HepG2 (cell line): ENCODE data around the gene PTPRN. TPM values are rescaled to one million over a fixed set of nuclear protein-coding genes. Genes with fewer than 3 reads are reported as not detected.

Source experiments
- ADNP ChIP-seq: sonication (generic); formaldehyde crosslinking; IDR thresholded peaks from 2 replicates; pipeline ENCODE4 v1.4.0; 2020; ENCODE audit warnings: missing genetic modification reagents
- ARNTL ChIP-seq: sonication (generic); formaldehyde crosslinking; IDR thresholded peaks from 2 replicates; pipeline ENCODE4 v1.4.0; 2020; ENCODE audit warnings: mild to moderate bottlenecking, missing genetic modification reagents
- ATF7-NPFF ChIP-seq: sonication (generic); formaldehyde crosslinking; IDR thresholded peaks from 2 replicates; pipeline ENCODE4 v1.8.1; 2023; ENCODE audit warnings: mild to moderate bottlenecking, low read depth, missing genetic modification reagents, moderate library complexity
- BCL6 ChIP-seq: IDR thresholded peaks from 2 replicates; pipeline ENCODE4 v1.6.1; 2016; ENCODE audit warnings: missing genetic modification reagents, missing compliant biosample characterization
- FOXA3 ChIP-seq: IDR thresholded peaks from 2 replicates; pipeline ENCODE4 v1.6.1; 2016; ENCODE audit warnings: missing genetic modification reagents, missing compliant biosample characterization
- JUNB ChIP-seq: sonication (generic); formaldehyde crosslinking; IDR thresholded peaks from 2 replicates; pipeline ENCODE4 v1.8.0; 2022; ENCODE audit warnings: missing genetic modification reagents, mild to moderate bottlenecking, borderline replicate concordance
- NR2F1 ChIP-seq, 2 experiments: fragments of 450-650 bp in 1 of 2; formaldehyde crosslinking in 1 of 2; IDR thresholded peaks; 2 replicates each; pipeline versions ENCODE4 v1.5.0 to v1.6.1; 2016 to 2020; ENCODE audit warnings: mild to moderate bottlenecking in 1 of 2, missing compliant biosample characterization in 1 of 2, missing genetic modification reagents in 1 of 2, moderate library complexity in 1 of 2
- REL ChIP-seq: sonication (generic); formaldehyde crosslinking; conservative IDR thresholded peaks from 2 replicates; pipeline ENCODE4 v1.8.0; 2022; ENCODE audit warnings: mild to moderate bottlenecking, missing genetic modification reagents, moderate library complexity
- RFX3 ChIP-seq: IDR thresholded peaks from 2 replicates; pipeline ENCODE4 v1.6.1; 2016; ENCODE audit warnings: missing biosample characterization, missing genetic modification reagents
- RXRA ChIP-seq: sonication (generic); formaldehyde crosslinking; IDR thresholded peaks from 2 replicates; pipeline ENCODE4 v1.5.1; 2020; ENCODE audit warnings: missing genetic modification reagents
- SP2 ChIP-seq: sonication (generic); formaldehyde crosslinking; IDR thresholded peaks from 2 replicates; pipeline ENCODE4 v1.5.1; 2020; ENCODE audit warnings: mild to moderate bottlenecking, missing genetic modification reagents
- SPEN ChIP-seq: sonication (generic); formaldehyde crosslinking; IDR thresholded peaks from 2 replicates; pipeline ENCODE4 v1.5.1; 2020; ENCODE audit warnings: low read depth, mild to moderate bottlenecking, missing genetic modification reagents
- SRSF9 ChIP-seq: fragments of 200-400 bp; formaldehyde crosslinking; IDR thresholded peaks from 2 replicates; pipeline ENCODE4 v1.6.1; 2018; ENCODE audit warnings: borderline replicate concordance, mild to moderate bottlenecking, low read depth, low read length; ENCODE audit not compliant: insufficient read depth, poor library complexity, severe bottlenecking
- U2AF1 ChIP-seq: fragments of 200-400 bp; formaldehyde crosslinking; optimal IDR thresholded peaks from 2 replicates; pipeline ENCODE3; 2017; ENCODE audit warnings: mild to moderate bottlenecking, low read depth, low read length
- ZC3H4 ChIP-seq: sonication (generic); formaldehyde crosslinking; IDR thresholded peaks from 2 replicates; pipeline ENCODE4 v1.4.0; 2020; ENCODE audit warnings: missing genetic modification reagents, borderline replicate concordance
- ZNF24 ChIP-seq: fragments of 450-650 bp; IDR thresholded peaks from 2 replicates; pipeline ENCODE4 v1.6.1; 2017; ENCODE audit warnings: antibody characterized with exemption, mild to moderate bottlenecking
- ZNF563 ChIP-seq: sonication (generic); formaldehyde crosslinking; IDR thresholded peaks from 2 replicates; pipeline ENCODE4 v1.8.0; 2022; ENCODE audit warnings: mild to moderate bottlenecking, moderate library complexity, missing genetic modification reagents
- ZNF615 ChIP-seq: sonication (generic); formaldehyde crosslinking; IDR thresholded peaks from 2 replicates; pipeline ENCODE4 v1.5.0; 2020; ENCODE audit warnings: mild to moderate bottlenecking, missing genetic modification reagents, borderline replicate concordance
- ZNF720 ChIP-seq: sonication (generic); formaldehyde crosslinking; IDR thresholded peaks from 2 replicates; pipeline ENCODE4 v1.4.0; 2020; ENCODE audit warnings: missing genetic modification reagents
- ZNF781 ChIP-seq: sonication (generic); formaldehyde crosslinking; IDR thresholded peaks from 2 replicates; pipeline ENCODE4 v1.5.1; 2020; ENCODE audit warnings: borderline replicate concordance, mild to moderate bottlenecking, missing genetic modification reagents; ENCODE audit errors: not compliant biosample characterization
- polyA plus RNA-seq, 8 experiments: library from polyadenylated mRNA; depleted of rRNA in 3 of 8; stranded (reverse) in 7 of 8; unstranded in 1 of 8; fragments of >200 nt; fragmentation: Illumina TruSeq in 4 of 8; extraction: Trizol in 4 of 8; gene quantifications; 2 replicates each; pipeline versions ENCODE4 v1.2.1 to v1.2.3, GENCODE V29; 2011 to 2016; ENCODE audit warnings: low read depth in 4 of 8, missing spikeins in 1 of 8, mixed read lengths in 1 of 8; ENCODE audit not compliant: insufficient read depth in 1 of 8
- total RNA-seq, 5 experiments: library from RNA; depleted of rRNA; stranded (reverse); fragments of >200 nt; fragmentation: Illumina TruSeq; extraction: Trizol; gene quantifications; 2 replicates each; pipeline ENCODE4 v1.2.3, GENCODE V29; 2016; ENCODE audit warnings: low read depth in 1 of 5
- TF ChIP-seq, protein P1 (sequence below): sonication (generic); formaldehyde crosslinking; IDR thresholded peaks from 2 replicates; pipeline ENCODE4 v1.5.0; 2020; ENCODE audit warnings: mild to moderate bottlenecking, missing genetic modification reagents, borderline replicate concordance
- TF ChIP-seq, protein P2 (sequence below): sonication (generic); formaldehyde crosslinking; conservative IDR thresholded peaks from 2 replicates; pipeline ENCODE4 v1.4.0; 2020; ENCODE audit warnings: missing genetic modification reagents

Gene PTPRN
- total and polyA plus RNA-seq, 2 of the 13 experiments (the other 11 are each of a cell fraction or from before 2014, with no cell fraction given) = 0.26 TPM; not detected in 1

GRCh38 chr2:219279151-219279915, 29.9 kb downstream of the PTPRN start, which contains the start of gene DNAJB2 (continued):
- TF ChIP-seq, protein P1, sequence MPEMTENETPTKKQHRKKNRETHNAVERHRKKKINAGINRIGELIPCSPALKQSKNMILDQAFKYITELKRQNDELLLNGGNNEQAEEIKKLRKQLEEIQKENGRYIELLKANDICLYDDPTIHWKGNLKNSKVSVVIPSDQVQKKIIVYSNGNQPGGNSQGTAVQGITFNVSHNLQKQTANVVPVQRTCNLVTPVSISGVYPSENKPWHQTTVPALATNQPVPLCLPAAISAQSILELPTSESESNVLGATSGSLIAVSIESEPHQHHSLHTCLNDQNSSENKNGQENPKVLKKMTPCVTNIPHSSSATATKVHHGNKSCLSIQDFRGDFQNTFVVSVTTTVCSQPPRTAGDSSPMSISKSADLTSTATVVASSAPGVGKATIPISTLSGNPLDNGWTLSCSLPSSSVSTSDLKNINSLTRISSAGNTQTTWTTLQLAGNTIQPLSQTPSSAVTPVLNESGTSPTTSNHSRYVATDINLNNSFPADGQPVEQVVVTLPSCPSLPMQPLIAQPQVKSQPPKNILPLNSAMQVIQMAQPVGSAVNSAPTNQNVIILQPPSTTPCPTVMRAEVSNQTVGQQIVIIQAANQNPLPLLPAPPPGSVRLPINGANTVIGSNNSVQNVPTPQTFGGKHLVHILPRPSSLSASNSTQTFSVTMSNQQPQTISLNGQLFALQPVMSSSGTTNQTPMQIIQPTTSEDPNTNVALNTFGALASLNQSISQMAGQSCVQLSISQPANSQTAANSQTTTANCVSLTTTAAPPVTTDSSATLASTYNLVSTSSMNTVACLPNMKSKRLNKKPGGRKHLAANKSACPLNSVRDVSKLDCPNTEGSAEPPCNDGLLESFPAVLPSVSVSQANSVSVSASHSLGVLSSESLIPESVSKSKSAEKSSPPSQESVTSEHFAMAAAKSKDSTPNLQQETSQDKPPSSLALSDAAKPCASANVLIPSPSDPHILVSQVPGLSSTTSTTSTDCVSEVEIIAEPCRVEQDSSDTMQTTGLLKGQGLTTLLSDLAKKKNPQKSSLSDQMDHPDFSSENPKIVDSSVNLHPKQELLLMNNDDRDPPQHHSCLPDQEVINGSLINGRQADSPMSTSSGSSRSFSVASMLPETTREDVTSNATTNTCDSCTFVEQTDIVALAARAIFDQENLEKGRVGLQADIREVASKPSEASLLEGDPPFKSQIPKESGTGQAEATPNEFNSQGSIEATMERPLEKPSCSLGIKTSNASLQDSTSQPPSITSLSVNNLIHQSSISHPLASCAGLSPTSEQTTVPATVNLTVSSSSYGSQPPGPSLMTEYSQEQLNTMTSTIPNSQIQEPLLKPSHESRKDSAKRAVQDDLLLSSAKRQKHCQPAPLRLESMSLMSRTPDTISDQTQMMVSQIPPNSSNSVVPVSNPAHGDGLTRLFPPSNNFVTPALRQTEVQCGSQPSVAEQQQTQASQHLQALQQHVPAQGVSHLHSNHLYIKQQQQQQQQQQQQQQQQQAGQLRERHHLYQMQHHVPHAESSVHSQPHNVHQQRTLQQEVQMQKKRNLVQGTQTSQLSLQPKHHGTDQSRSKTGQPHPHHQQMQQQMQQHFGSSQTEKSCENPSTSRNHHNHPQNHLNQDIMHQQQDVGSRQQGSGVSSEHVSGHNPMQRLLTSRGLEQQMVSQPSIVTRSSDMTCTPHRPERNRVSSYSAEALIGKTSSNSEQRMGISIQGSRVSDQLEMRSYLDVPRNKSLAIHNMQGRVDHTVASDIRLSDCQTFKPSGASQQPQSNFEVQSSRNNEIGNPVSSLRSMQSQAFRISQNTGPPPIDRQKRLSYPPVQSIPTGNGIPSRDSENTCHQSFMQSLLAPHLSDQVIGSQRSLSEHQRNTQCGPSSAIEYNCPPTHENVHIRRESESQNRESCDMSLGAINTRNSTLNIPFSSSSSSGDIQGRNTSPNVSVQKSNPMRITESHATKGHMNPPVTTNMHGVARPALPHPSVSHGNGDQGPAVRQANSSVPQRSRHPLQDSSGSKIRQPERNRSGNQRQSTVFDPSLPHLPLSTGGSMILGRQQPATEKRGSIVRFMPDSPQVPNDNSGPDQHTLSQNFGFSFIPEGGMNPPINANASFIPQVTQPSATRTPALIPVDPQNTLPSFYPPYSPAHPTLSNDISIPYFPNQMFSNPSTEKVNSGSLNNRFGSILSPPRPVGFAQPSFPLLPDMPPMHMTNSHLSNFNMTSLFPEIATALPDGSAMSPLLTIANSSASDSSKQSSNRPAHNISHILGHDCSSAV = no peak; the same call in 1 of the 2 replicates
- TF ChIP-seq ZNF24 = no peak
- TF ChIP-seq ZNF615 (CRISPR knock-in tag) = no peak
- no peak for TF ChIP-seq JUNB (CRISPR knock-in tag)
- peak; percentile 46; the same call in 1 of the 2 replicates for TF ChIP-seq ARNTL (CRISPR knock-in tag)
- no peak for TF ChIP-seq ZNF720 (CRISPR knock-in tag)
- no peak; the same call in none of the 2 replicates for TF ChIP-seq RXRA (CRISPR knock-in tag)
- peak; percentile 100 for TF ChIP-seq ZNF563 (CRISPR knock-in tag)
- TF ChIP-seq REL (CRISPR knock-in tag) = peak; percentile 89; the same call in 1 of the 2 replicates
- peak; percentile 66 for TF ChIP-seq FOXA3 (CRISPR knock-in tag)
- no peak for TF ChIP-seq SRSF9
- no peak for TF ChIP-seq RFX3 (CRISPR knock-in tag)
- no peak for TF ChIP-seq ZNF781 (CRISPR knock-in tag)
- TF ChIP-seq, protein P2, sequence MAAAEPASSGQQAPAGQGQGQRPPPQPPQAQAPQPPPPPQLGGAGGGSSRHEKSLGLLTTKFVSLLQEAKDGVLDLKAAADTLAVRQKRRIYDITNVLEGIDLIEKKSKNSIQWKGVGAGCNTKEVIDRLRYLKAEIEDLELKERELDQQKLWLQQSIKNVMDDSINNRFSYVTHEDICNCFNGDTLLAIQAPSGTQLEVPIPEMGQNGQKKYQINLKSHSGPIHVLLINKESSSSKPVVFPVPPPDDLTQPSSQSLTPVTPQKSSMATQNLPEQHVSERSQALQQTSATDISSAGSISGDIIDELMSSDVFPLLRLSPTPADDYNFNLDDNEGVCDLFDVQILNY (CRISPR knock-in tag) = no peak
- TF ChIP-seq SPEN (CRISPR knock-in tag) = peak; percentile 93; the same call in 1 of the 2 replicates
- no peak for TF ChIP-seq ADNP (CRISPR knock-in tag)
- TF ChIP-seq SP2 (CRISPR knock-in tag) = no peak
- TF ChIP-seq ZC3H4 (CRISPR knock-in tag) = no peak
- TF ChIP-seq NR2F1 (CRISPR knock-in tag; IDR thresholded peaks at IDR 0.05) = no peak
- no peak for TF ChIP-seq U2AF1
- peak; percentile 61 for TF ChIP-seq BCL6 (CRISPR knock-in tag)
- peak; percentile 91 for TF ChIP-seq ATF7-NPFF (CRISPR knock-in tag)
